Ovary (tissue), 3 donors: Measurements from ENCODE around the gene MAN2A1.

Experiments used
- CTCF ChIP-seq, 3 donors: fragments of 450-650 bp in 2 of 3; fragments of 200-600 bp in 1 of 3; IDR thresholded peaks; one replicate each; pipeline versions ENCODE4 v1.5.1 to v1.8.0; 2016 to 2022; ENCODE audit warnings: antibody characterized with exemption in 3 of 3, mild to moderate bottlenecking in 1 of 3
- EP300 ChIP-seq: sonication (generic); formaldehyde crosslinking; IDR thresholded peaks from one replicate; pipeline ENCODE4 v1.6.1; 2017; ENCODE audit warnings: antibody characterized with exemption
- POLR2A ChIP-seq: fragments of 450-650 bp; IDR thresholded peaks from one replicate; pipeline ENCODE4 v1.6.1; 2017; ENCODE audit warnings: antibody characterized with exemption, mild to moderate bottlenecking, moderate library complexity
- donor health status: DM: no; HTN: no; CAD: no.

- TF ChIP-seq CTCF (IDR thresholded peaks at IDR 0.05), result no peak
- TF ChIP-seq EP300, result no peak
- no peak for TF ChIP-seq POLR2A
Measured at GRCh38 chr5:109690242-109690974, 681 bp downstream of the MAN2A1 start.
